WI38 (cell line): ENCODE data around the gene BCAP29.
"Not testable (repeated sequence)": the region's sequence is repeated elsewhere in the genome, so short reads cannot be mapped to it uniquely, and the experiment has no call there.

Experiments used
- H3K4me3 ChIP-seq: 2 replicates; pipeline ENCODE4 v1.5.1; 2011; ENCODE audit warnings: low read depth, mild to moderate bottlenecking, control low read depth, low read length
- TF ChIP-seq, protein P1 (sequence below): IDR thresholded peaks from 2 replicates; pipeline ENCODE4 v1.5.1; 2012; ENCODE audit warnings: low read depth, mild to moderate bottlenecking, control low read depth, low read length

BCAP29 gene

GRCh38 chr7:107622894-107623293 is 42.8 kb downstream of the BCAP29 start:
- H3K4me3 ChIP-seq = no peak overlapping the region
- TF ChIP-seq, protein P1, sequence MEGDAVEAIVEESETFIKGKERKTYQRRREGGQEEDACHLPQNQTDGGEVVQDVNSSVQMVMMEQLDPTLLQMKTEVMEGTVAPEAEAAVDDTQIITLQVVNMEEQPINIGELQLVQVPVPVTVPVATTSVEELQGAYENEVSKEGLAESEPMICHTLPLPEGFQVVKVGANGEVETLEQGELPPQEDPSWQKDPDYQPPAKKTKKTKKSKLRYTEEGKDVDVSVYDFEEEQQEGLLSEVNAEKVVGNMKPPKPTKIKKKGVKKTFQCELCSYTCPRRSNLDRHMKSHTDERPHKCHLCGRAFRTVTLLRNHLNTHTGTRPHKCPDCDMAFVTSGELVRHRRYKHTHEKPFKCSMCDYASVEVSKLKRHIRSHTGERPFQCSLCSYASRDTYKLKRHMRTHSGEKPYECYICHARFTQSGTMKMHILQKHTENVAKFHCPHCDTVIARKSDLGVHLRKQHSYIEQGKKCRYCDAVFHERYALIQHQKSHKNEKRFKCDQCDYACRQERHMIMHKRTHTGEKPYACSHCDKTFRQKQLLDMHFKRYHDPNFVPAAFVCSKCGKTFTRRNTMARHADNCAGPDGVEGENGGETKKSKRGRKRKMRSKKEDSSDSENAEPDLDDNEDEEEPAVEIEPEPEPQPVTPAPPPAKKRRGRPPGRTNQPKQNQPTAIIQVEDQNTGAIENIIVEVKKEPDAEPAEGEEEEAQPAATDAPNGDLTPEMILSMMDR = no peak

DNA sequence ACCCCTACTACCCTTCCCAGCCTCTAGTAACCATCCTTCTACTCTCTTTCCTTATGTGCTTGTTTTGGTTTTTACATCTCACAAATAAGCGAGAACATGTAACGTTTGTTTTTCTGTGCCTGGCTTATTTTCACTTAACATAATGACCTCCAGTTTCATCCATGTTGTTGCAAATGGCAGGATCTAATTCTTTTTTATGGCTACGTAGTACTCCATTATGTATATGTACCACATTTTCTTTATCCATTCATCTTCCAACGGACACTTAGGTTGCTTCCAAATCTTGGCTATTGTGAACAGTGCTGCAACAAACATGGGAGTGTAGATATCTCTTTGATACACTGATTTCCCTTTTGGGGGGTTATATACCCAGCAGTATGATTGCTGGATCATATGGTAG is 47.0 kb downstream of the BCAP29 start:
- H3K4me3 ChIP-seq = no peak overlapping the region
- TF ChIP-seq, protein P1 = no peak

GRCh38 chr7:107628461-107629064 is 48.5 kb downstream of the BCAP29 start:
- H3K4me3 ChIP-seq = no peak overlapping the region
- TF ChIP-seq, protein P1 = no peak

- H3K4me3 ChIP-seq = no peak overlapping the region
- TF ChIP-seq, protein P1 = no peak
Measured at GRCh38 chr7:107630342-107630741, 50.3 kb downstream of the BCAP29 start.

- H3K4me3 ChIP-seq = no peak overlapping the region
- TF ChIP-seq, protein P1 = no peak
Measured at GRCh38 chr7:107631588-107632491, 51.8 kb downstream of the BCAP29 start.

DNA sequence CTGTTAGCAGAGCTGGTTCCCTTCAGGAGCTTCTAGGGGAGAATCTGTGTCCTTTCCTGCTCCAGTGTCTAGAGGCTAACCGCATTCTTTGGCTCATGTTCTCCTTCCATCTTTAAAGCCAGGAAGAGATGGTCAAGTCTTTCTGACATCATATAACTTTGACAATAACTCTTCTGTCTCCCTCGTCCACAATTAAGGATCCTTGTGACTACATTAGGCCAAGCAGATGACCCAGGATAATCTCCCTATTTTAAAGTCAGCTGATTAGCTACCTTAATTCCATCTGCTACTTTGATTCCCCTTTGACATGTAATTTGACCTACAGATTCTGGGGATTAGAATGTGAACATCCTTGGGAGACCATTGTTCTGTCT is 52.4 kb downstream of the BCAP29 start:
- no peak overlapping the region for H3K4me3 ChIP-seq
- TF ChIP-seq, protein P1 = no peak

DNA sequence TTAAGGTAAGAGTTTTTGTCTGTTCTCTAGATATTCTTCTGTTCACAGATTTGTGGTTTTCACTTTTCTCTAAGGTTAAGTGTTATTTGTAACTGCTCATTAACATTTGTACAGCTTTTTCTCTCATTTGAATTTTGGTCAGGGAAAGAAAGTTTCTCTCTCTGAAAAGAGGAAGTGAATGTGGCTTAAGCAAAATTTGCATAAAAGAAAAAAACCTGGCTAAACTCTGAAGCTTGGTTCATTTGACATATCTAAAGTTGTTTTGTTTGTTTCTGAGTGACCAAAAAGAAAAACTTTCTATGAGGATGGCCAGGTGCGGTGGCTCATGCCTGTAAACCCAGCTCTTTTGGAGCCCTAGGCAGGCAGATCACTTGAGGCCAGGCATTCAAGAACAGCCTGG is 58.5 kb downstream of the BCAP29 start:
- no peak overlapping the region for H3K4me3 ChIP-seq
- TF ChIP-seq, protein P1 = no peak

DNA sequence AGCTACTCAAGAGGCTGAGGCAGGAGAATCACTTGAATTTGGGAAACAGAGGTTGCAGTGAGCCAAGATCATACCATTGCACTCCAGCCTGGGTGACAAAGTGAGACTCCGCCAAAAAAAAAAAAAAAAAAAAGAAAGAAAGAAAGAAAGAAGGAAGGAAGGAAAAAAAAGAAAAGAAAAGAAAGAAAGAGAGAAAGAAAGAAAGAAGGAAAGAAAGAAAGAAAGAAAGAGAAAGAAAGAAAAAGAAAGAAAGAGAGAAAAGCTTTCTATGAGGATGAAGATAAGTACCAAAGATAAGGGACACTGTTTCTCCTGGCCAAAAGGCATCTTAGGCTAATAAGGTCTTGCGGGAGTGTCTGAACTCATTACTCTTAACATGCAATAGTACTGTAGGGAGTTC is 59.0 kb downstream of the BCAP29 start:
- H3K4me3 ChIP-seq = not testable (repeated sequence)
